GDM1 (cell line): ENCODE results near the gene RNF168.
"Not testable (repeated sequence)": the region's sequence is repeated elsewhere in the genome, so short reads cannot be mapped to it uniquely, and the experiment has no call there.

ENCODE experiments used
- DNase-seq: peaks from one replicate; lab custom pipeline; 2025; lab: John Stamatoyannopoulos, UW

RNF168 gene

GRCh38 chr3:196514913-196515621 is 11.5 kb upstream of the RNF168 start, which contains the start of gene SMCO1:
Gene SMCO1 (minus strand): TSS chr3:196515346. CDS start chr3:196515209, 137 bp downstream.
- no peak for DNase-seq

- DNase-seq, result no peak
Measured at GRCh38 chr3:196514350-196514716, 10.8 kb upstream of the RNF168 start.

GRCh38 chr3:196513697-196514349 is 10.3 kb upstream of the RNF168 start:
- no peak for DNase-seq

GRCh38 chr3:196511646-196512425 is 8.3 kb upstream of the RNF168 start:
- DNase-seq, result peak; percentile 49

- not testable (repeated sequence) for DNase-seq
Measured at GRCh38 chr3:196511108-196511507, 7.5 kb upstream of the RNF168 start.

- no peak for DNase-seq
Measured at GRCh38 chr3:196506687-196507086, 3.1 kb upstream of the RNF168 start.

GRCh38 chr3:196504556-196504955 is 988 bp upstream of the RNF168 start:
- DNase-seq, result no peak

- not testable (repeated sequence) for DNase-seq
Measured at GRCh38 chr3:196504077-196504398, 470 bp upstream of the RNF168 start.

GRCh38 chr3:196502775-196503195 is 783 bp downstream of the RNF168 start:
- DNase-seq, result peak; percentile 26

- no peak for DNase-seq
Measured at GRCh38 chr3:196501316-196502044, 2.1 kb downstream of the RNF168 start.

- no peak for DNase-seq
Measured at GRCh38 chr3:196499807-196500524, 3.6 kb downstream of the RNF168 start.

- DNase-seq, result no peak
Measured at GRCh38 chr3:196499061-196499460, 4.5 kb downstream of the RNF168 start.

GRCh38 chr3:196498297-196498696 is 5.3 kb downstream of the RNF168 start:
- no peak for DNase-seq

- DNase-seq, result no peak
Measured at GRCh38 chr3:196496183-196496582, 7.4 kb downstream of the RNF168 start.

- DNase-seq, result no peak
Measured at GRCh38 chr3:196493292-196493691, 10.3 kb downstream of the RNF168 start.

GRCh38 chr3:196492080-196492479 is 11.5 kb downstream of the RNF168 start:
- no peak for DNase-seq

- no peak for DNase-seq
Measured at GRCh38 chr3:196489747-196490146, 13.8 kb downstream of the RNF168 start.

GRCh38 chr3:196486263-196486662 is 17.3 kb downstream of the RNF168 start:
- DNase-seq, result no peak

GRCh38 chr3:196477678-196478077 is 25.9 kb downstream of the RNF168 start:
- no peak for DNase-seq

GRCh38 chr3:196472286-196472685 is 31.3 kb downstream of the RNF168 start:
- no peak for DNase-seq

- no peak for DNase-seq
Measured at GRCh38 chr3:196471551-196471950, 32.0 kb downstream of the RNF168 start.

- not testable (repeated sequence) for DNase-seq
Measured at GRCh38 chr3:196470182-196470581, 33.4 kb downstream of the RNF168 start.
